ENCODE data around the gene NOP14. TPM values are rescaled to one million over a fixed set of nuclear protein-coding genes. Genes with fewer than 3 reads are reported as not detected.

NOP14 gene
- polyA plus RNA-seq, 1 of the 3 experiments (the other 2 are of a cell fraction) = 9.8 TPM

- Histone ChIP-seq H3K27me3 (ENCODE audit: insufficient read depth) (no peaks in the 10 kb centered on the region), H3K4me2 (peak overlapping the region; percentile 22; the same call in 1 of the 2 replicates), H3K4me3 (ENCODE audit: low read depth in 2 of 2, low read length in 1 of 2) (no peak overlapping the region), H3F3A (replicated peaks; ENCODE audit: insufficient read depth) (peaks cover 7% of the 10 kb centered on the region), H3K9me2 (no peaks in the 10 kb centered on the region), H3K79me2 (ENCODE audit: insufficient read depth) (no peaks in the 10 kb centered on the region), H4K20me1 (ENCODE audit: insufficient read depth) (no peaks in the 10 kb centered on the region), H3K9me3 (no peaks in the 10 kb centered on the region), H2AFZ (ENCODE audit: low read depth) (no peak overlapping the region), H3K27ac (ENCODE audit: low read depth in 2 of 2, low read length in 1 of 2) (peak overlapping the region in 1 of 2 experiments; percentile 64; a peak in 2 of 4 replicates), H3K9ac (no peak overlapping the region), H3K36me3 (replicated peaks in 1 of 2; ENCODE audit: control insufficient read depth in 1 of 2, insufficient read depth in 2 of 2, low read length in 1 of 2) (no peaks in the 10 kb centered on the region), H3K4me1 (ENCODE audit: control insufficient read depth in 1 of 2, insufficient read depth in 2 of 2, low read depth in 1 of 2, low read length in 1 of 2) (peaks cover 2 to 5% of the 10 kb centered on the region in 2 experiments; a peak in 3 of 4 replicates)
- 91% methylated on average over 5 of the region's 5 CpGs for WGBS (ENCODE audit: low lambda C conversion rate)
- CTCF ChIA-PET = interaction anchor here (2.3 kb wide), 1 partner anchor 33 kb away, joined by 8 read pairs; no protein-coding TSS in a partner anchor
- POLR2A ChIA-PET = no interaction called here
- DNase-seq = no peak
- TF ChIP-seq ZBTB33 (IDR thresholded peaks at IDR 0.05; ENCODE audit: borderline replicate concordance, low read depth) (no peak), PBX3 (IDR thresholded peaks at IDR 0.05) (peak; percentile 53; the same call in 1 of the 2 replicates), FOSL2 (IDR thresholded peaks at IDR 0.05; ENCODE audit: borderline replicate concordance, low read depth) (peak; percentile 49; the same call in 1 of the 2 replicates), EP300 (IDR thresholded peaks at IDR 0.05; ENCODE audit: borderline replicate concordance in 1 of 2, low read depth in 1 of 2, low read length in 1 of 2) (no peak), TCF12 (IDR thresholded peaks at IDR 0.05) (peak; percentile 71), JUND (IDR thresholded peaks at IDR 0.05) (peak; percentile 36; the same call in 1 of the 2 replicates)
These were observed 47.8 kb upstream of the NOP14 start for GRCh38 chr4:3010998-3011397.

- peak overlapping the region in 1 of 2 experiments; percentile 64; a peak in 2 of 4 replicates for H3K27ac ChIP-seq (ENCODE audit: low read depth in 2 of 2, low read length in 1 of 2)
- no peak overlapping the region for H3K4me3 ChIP-seq (ENCODE audit: low read depth in 2 of 2, low read length in 1 of 2)
- peaks cover 2 to 5% of the 10 kb centered on the region in 2 experiments; a peak in 3 of 4 replicates for H3K4me1 ChIP-seq (ENCODE audit: control insufficient read depth in 1 of 2, insufficient read depth in 2 of 2, low read depth in 1 of 2, low read length in 1 of 2)
- no peaks in the 10 kb centered on the region for H4K20me1 ChIP-seq (ENCODE audit: insufficient read depth)
- H3F3A ChIP-seq (replicated peaks; ENCODE audit: insufficient read depth) = peaks cover 7% of the 10 kb centered on the region
- no peaks in the 10 kb centered on the region for H3K9me2 ChIP-seq
- no peak overlapping the region for H3K9ac ChIP-seq
- CTCF ChIA-PET = interaction anchor here (2.3 kb wide), 1 partner anchor 32 kb away, joined by 8 read pairs; no protein-coding TSS in a partner anchor
- no peak for TF ChIP-seq POLR2AphosphoS5 (IDR thresholded peaks at IDR 0.05; ENCODE audit: low read depth, low read length)
- no peak for TF ChIP-seq USF2 (IDR thresholded peaks at IDR 0.05; ENCODE audit: borderline replicate concordance, low read depth, low read length)
- no peak for TF ChIP-seq ELF1 (IDR thresholded peaks at IDR 0.05)
- TF ChIP-seq PBX3 (IDR thresholded peaks at IDR 0.05) = no peak
- TF ChIP-seq RFX5 (IDR thresholded peaks at IDR 0.05; ENCODE audit: low read length) = no peak
- TF ChIP-seq YY1 (IDR thresholded peaks at IDR 0.05; ENCODE audit: low read depth) = no peak
- TF ChIP-seq CHD2 (IDR thresholded peaks at IDR 0.05; ENCODE audit: low read length, partially characterized antibody) = no peak
- no peak for TF ChIP-seq USF1 (IDR thresholded peaks at IDR 0.05; ENCODE audit: borderline replicate concordance, low read depth)
- no peak for TF ChIP-seq RAD21 (IDR thresholded peaks at IDR 0.05; ENCODE audit: low read length)
- no peak for TF ChIP-seq FOXJ3 (CRISPR knock-in tag; IDR thresholded peaks at IDR 0.05)
- no peak for TF ChIP-seq TCF12 (IDR thresholded peaks at IDR 0.05)
- no peak for TF ChIP-seq MEF2A (IDR thresholded peaks at IDR 0.05; ENCODE audit: borderline replicate concordance, low read depth)
- H3K27me3 ChIP-seq (ENCODE audit: insufficient read depth) = no peaks in the 10 kb centered on the region
- no peak overlapping the region for H2AFZ ChIP-seq (ENCODE audit: low read depth)
- H3K9me3 ChIP-seq = no peaks in the 10 kb centered on the region
- H3K4me2 ChIP-seq = peak overlapping the region; percentile 22; the same call in 1 of the 2 replicates
- WGBS (ENCODE audit: low lambda C conversion rate) = 68% methylated on average over 2 of the region's 2 CpGs
- DNase-seq = no peak
- POLR2A ChIA-PET = no interaction called here
- no peaks in the 10 kb centered on the region for H3K36me3 ChIP-seq (replicated peaks in 1 of 2; ENCODE audit: control insufficient read depth in 1 of 2, insufficient read depth in 2 of 2, low read length in 1 of 2)
- no peaks in the 10 kb centered on the region for H3K79me2 ChIP-seq (ENCODE audit: insufficient read depth)
These were observed 47.4 kb upstream of the NOP14 start for GRCh38 chr4:3010577-3010976.

Measured in SK-N-SH (cell line).